Measurements from ENCODE around the gene ARHGEF38. TPM values are rescaled to one million over a fixed set of nuclear protein-coding genes. Genes with fewer than 3 reads are reported as not detected.

Gene ARHGEF38
- total RNA-seq, 1 donor from 2014 or later: 0.69 TPM

GRCh38 chr4:105591573-105591972 lies 39.2 kb downstream of the ARHGEF38 start:
- H3K9me3 Mint-ChIP-seq: no peaks in the 10 kb centered on the region
- no peaks in the 10 kb centered on the region for H3K36me3 Mint-ChIP-seq
- no peak overlapping the region for H3K4me3 Mint-ChIP-seq
- no peak for DNase-seq (ENCODE audit: low spot score in 2 of 2, unreplicated experiment in 2 of 2)
- peaks cover 24% of the 10 kb centered on the region for H3K4me1 Mint-ChIP-seq
- no peak overlapping the region for H3K27ac Mint-ChIP-seq
- H3K27me3 Mint-ChIP-seq (ENCODE audit: low read depth): peaks cover under 1% of the 10 kb centered on the region
- TF ChIP-seq CTCF (IDR thresholded peaks at IDR 0.05; ENCODE audit: unreplicated experiment): no peak

- H3K27ac Mint-ChIP-seq: no peak overlapping the region
- no peaks in the 10 kb centered on the region for H3K36me3 Mint-ChIP-seq
- no peak for TF ChIP-seq CTCF (IDR thresholded peaks at IDR 0.05; ENCODE audit: unreplicated experiment)
- H3K9me3 Mint-ChIP-seq: no peaks in the 10 kb centered on the region
- H3K4me3 Mint-ChIP-seq: no peak overlapping the region
- no peak for DNase-seq (ENCODE audit: low spot score in 2 of 2, unreplicated experiment in 2 of 2)
- H3K4me1 Mint-ChIP-seq: peaks cover 16% of the 10 kb centered on the region
- H3K27me3 Mint-ChIP-seq (ENCODE audit: low read depth): peaks cover 2% of the 10 kb centered on the region
These were observed 41.9 kb downstream of the ARHGEF38 start for GRCh38 chr4:105594099-105595010.

- Mint-ChIP-seq H3K27ac (no peak overlapping the region), H3K4me1 (peaks cover 22% of the 10 kb centered on the region), H3K4me3 (no peak overlapping the region), H3K27me3 (ENCODE audit: low read depth) (peaks cover 2% of the 10 kb centered on the region), H3K36me3 (no peaks in the 10 kb centered on the region), H3K9me3 (no peaks in the 10 kb centered on the region)
- no peak for DNase-seq (ENCODE audit: low spot score in 2 of 2, unreplicated experiment in 2 of 2)
- no peak for TF ChIP-seq CTCF (IDR thresholded peaks at IDR 0.05; ENCODE audit: unreplicated experiment)
These were observed 44.3 kb downstream of the ARHGEF38 start for GRCh38 chr4:105596684-105597083.

GRCh38 chr4:105598052-105598451 lies 45.6 kb downstream of the ARHGEF38 start:
- no peak for DNase-seq (ENCODE audit: low spot score in 2 of 2, unreplicated experiment in 2 of 2)
- TF ChIP-seq CTCF (IDR thresholded peaks at IDR 0.05; ENCODE audit: unreplicated experiment): no peak
- peaks cover 22% of the 10 kb centered on the region for H3K4me1 Mint-ChIP-seq
- peaks cover 2% of the 10 kb centered on the region for H3K27me3 Mint-ChIP-seq (ENCODE audit: low read depth)
- no peaks in the 10 kb centered on the region for H3K9me3 Mint-ChIP-seq
- H3K36me3 Mint-ChIP-seq: no peaks in the 10 kb centered on the region
- H3K27ac Mint-ChIP-seq: no peak overlapping the region
- H3K4me3 Mint-ChIP-seq: no peak overlapping the region

- no peak overlapping the region for H3K4me3 Mint-ChIP-seq
- peaks cover 2% of the 10 kb centered on the region for H3K27me3 Mint-ChIP-seq (ENCODE audit: low read depth)
- DNase-seq (ENCODE audit: low spot score in 2 of 2, unreplicated experiment in 2 of 2): no peak
These were observed 46.4 kb downstream of the ARHGEF38 start for GRCh38 chr4:105598787-105599186.

More at GRCh38 chr4:105598787-105599186, 46.4 kb downstream of the ARHGEF38 start:
- no peak for TF ChIP-seq CTCF (IDR thresholded peaks at IDR 0.05; ENCODE audit: unreplicated experiment)
- H3K9me3 Mint-ChIP-seq: no peaks in the 10 kb centered on the region
- peaks cover 22% of the 10 kb centered on the region for H3K4me1 Mint-ChIP-seq
- H3K36me3 Mint-ChIP-seq: no peaks in the 10 kb centered on the region
- H3K27ac Mint-ChIP-seq: no peak overlapping the region
